C4-2B (cell line): Measurements from ENCODE around the gene ZNF524.

Source experiments
- ZFX ChIP-seq: fragments of 450-650 bp; IDR thresholded peaks from 2 replicates; pipeline ENCODE4 v1.6.1; 2017
- TF ChIP-seq, protein P1 (sequence below): fragments of 450-650 bp; conservative IDR thresholded peaks from 2 replicates; pipeline ENCODE4 v1.5.1; 2017; ENCODE audit warnings: mild to moderate bottlenecking

DNA sequence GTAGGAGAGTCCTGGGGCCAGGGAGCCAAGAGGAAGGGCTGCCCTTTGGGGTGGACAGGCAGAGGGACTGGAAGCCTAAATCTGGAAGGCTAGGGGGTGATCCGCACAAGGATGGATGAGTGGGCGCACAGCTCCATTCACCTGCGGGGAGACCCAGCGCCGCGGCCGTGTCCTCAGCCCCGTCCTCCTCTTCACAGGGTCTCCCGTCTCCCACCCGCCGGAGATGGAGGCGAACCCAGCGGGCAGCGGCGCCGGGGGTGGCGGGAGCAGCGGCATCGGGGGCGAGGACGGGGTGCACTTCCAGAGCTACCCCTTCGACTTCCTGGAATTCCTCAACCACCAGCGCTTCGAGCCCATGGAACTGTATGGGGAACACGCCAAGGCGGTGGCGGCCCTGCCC is 13.3 kb downstream of the ZNF524 start:
- TF ChIP-seq, protein P1, sequence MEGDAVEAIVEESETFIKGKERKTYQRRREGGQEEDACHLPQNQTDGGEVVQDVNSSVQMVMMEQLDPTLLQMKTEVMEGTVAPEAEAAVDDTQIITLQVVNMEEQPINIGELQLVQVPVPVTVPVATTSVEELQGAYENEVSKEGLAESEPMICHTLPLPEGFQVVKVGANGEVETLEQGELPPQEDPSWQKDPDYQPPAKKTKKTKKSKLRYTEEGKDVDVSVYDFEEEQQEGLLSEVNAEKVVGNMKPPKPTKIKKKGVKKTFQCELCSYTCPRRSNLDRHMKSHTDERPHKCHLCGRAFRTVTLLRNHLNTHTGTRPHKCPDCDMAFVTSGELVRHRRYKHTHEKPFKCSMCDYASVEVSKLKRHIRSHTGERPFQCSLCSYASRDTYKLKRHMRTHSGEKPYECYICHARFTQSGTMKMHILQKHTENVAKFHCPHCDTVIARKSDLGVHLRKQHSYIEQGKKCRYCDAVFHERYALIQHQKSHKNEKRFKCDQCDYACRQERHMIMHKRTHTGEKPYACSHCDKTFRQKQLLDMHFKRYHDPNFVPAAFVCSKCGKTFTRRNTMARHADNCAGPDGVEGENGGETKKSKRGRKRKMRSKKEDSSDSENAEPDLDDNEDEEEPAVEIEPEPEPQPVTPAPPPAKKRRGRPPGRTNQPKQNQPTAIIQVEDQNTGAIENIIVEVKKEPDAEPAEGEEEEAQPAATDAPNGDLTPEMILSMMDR, result no peak
- no peak for TF ChIP-seq ZFX
